Non-pigmented ciliary epithelial cell (primary cell): Measurements from ENCODE around the gene CCT6A.
"Not testable (repeated sequence)": the region's sequence is repeated elsewhere in the genome, so short reads cannot be mapped to it uniquely, and the experiment has no call there.

Experiments
- DNase-seq: peaks from one replicate; pipeline ENCODE4 v3.0.0-alpha.2; 2010; ENCODE audit warnings: low read depth

Gene CCT6A

DNA sequence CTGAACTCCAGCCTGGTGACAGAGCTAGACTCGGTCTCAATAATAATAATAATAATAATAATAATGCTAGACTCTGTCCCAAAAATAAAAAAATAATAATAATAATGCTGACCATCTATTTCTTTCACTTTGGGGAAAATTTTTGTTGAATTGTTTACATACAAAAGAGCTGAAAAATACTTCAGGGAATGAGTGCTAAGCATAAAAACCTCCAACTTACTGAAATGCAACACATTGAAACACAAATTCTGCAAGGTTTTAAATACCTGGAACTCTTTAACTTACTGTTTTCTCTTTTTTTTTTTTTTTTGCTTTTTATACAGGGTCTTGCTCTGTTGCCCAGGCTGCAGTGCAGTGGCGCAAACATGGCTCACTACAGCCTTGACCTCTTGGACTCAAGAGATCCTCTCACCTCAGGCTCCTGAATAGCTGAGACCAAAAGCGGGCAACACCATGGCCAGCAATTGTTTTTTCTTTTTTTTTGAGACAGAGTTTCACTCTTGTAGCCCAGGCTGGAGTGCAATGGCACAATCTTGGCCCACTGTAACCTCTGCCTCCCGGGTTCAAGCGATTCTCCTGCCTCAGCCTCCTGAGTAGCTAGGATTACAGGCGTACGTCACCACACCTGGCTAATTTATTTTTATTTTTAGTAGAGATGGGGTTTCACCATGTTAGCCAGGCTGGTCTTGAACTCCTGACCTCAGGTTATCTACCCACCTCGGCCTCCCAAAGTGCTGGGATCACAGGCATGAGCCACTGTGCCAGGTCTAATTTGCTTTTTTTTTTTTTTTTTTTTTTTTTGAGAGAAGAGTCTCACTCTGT is 46.8 kb downstream of the CCT6A start:
- not testable (repeated sequence) for DNase-seq

DNA sequence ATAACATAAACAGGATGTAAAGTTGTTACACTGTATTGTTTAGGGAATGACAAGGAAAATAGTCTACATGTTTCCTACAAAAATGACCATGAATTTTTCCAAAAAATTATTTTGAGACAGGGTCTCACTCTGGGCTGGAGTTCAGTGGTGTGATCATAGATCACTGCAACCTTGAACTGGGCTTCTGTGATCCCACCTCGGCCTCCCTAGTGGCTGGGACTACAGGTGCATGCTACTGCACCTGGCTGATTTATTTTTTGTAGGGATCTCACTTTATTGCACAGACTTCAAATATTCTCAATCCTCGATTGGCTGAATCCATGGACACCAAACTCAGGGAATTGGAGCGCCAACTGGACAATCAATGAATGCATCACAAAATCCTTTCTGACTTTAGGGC is 48.1 kb downstream of the CCT6A start:
- DNase-seq = no peak

GRCh38 chr7:56104138-56104537 is 52.6 kb downstream of the CCT6A start:
- not testable (repeated sequence) for DNase-seq

- DNase-seq = peak; percentile 65
These were observed 53.9 kb downstream of the CCT6A start for GRCh38 chr7:56105508-56105907.

GRCh38 chr7:56106108-56107073 is 54.8 kb downstream of the CCT6A start, which contains the start of gene CHCHD2:
Gene CHCHD2, minus strand, starts transcription at chr7:56106476. Its CDS starts 63 bp downstream, at chr7:56106413.
- DNase-seq = peak; percentile 97

DNA sequence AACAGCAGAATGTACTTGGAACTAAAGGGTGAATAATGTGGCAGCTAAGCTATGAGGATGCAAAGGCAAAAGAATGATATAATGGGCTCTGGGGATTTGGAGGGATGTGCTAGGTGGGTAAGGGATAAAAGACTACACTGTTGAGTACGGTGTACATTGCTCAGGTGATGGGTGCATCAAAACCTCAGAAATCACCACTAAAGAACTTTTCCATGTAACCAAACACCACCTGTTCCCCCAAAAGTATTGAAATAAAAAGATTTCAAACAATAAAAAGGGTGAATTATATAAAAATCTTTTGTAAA is 56.3 kb downstream of the CCT6A start:
- DNase-seq = no peak

DNA sequence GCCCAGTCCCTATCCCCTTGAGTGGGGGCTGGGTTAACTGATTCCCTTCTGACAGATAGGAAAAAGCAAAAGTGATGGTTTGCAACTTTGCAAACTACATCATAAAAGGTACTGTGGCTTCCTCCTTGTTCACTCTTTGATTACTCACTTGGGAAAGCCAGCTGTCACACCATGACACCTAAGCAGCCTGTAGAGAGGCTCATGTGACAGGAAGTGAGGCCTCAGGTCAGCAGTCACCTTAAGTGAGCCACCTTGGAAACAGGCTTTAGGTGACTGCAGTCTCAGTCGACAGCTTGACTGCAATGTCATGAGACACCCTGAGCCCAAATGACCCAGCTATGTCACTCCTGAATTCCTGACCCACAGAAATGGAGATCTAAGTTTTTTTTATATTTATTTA is 59.0 kb downstream of the CCT6A start:
- DNase-seq = no peak

DNA sequence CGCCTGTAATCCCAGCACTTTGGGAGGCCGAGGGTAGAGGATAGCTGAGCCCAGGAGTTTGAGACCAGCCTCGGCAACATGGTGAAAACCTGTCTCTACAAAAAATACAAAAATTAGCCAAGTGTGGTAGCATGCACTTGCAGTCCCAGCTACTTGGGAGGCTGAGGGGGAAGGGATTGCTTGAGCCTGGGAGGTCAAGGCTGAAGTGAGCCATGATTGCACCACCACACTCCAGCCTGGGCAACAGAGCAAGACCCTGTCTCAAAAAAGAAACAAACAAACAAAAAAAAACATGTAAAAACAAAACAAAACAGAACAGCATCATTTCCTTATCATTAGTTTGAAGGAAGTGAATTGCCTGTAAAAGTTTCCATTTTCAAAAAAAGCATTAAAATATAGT is 60.7 kb downstream of the CCT6A start:
- DNase-seq = not testable (repeated sequence)
